PC-9 (cell line): ENCODE measurements around the gene AS3MT. TPM values are rescaled to one million over a fixed set of nuclear protein-coding genes. Genes with fewer than 3 reads are reported as not detected.
A peak's percentile ranks its signal among the peaks of the same experiment; 100 is the strongest.

Experiments used
- BruUV-seq: library from RNA; stranded (reverse); fragments of 400-500 nt; replicated peaks from 2 replicates; lab custom pipeline; 2021; lab: Mats Ljungman, UMichigan
- CTCF ChIA-PET: fragments of 300-600 bp; sonication (Branson Sonifier 250); formaldehyde crosslinking; loops from one replicate; lab custom pipeline; 2022; ENCODE audit warnings: antibody characterized with exemption; lab: Charles Lee
- POLR2A ChIA-PET: fragments of 300-600 bp; sonication (Branson Sonifier 250); formaldehyde crosslinking; loops from one replicate; lab custom pipeline; 2022; ENCODE audit warnings: antibody characterized with exemption; ENCODE audit not compliant: unreplicated experiment; lab: Charles Lee
- DNase-seq, 2 experiments: peaks; one replicate each; pipeline versions ENCODE4 v3.0.0 to v3.0.0-alpha.2; 2015 to 2022; ENCODE audit warnings: mixed read lengths in 1 of 2
- H2AFZ ChIP-seq: fragments of 200-600 bp; sonication (generic); 2 replicates; pipeline ENCODE4 v1.8.1; 2017; ENCODE audit warnings: antibody characterized with exemption
- H3F3A ChIP-seq: fragments of 200-600 bp; sonication (generic); 2 replicates; pipeline ENCODE4 v1.8.1; 2017; ENCODE audit warnings: antibody characterized with exemption, mild to moderate bottlenecking, low read depth; ENCODE audit not compliant: insufficient read depth
- H3K27ac ChIP-seq: fragments of 200-600 bp; sonication (generic); 2 replicates; pipeline ENCODE4 v1.6.1; 2016; ENCODE audit warnings: mixed run types
- H3K27me3 ChIP-seq: fragments of 200-600 bp; sonication (generic); 2 replicates; pipeline ENCODE4 v1.6.1; 2016; ENCODE audit warnings: low read depth, mixed run types; ENCODE audit not compliant: insufficient read depth
- H3K36me3 ChIP-seq: fragments of 200-600 bp; sonication (generic); 2 replicates; pipeline ENCODE4 v1.6.1; 2016; ENCODE audit warnings: low read depth, mixed run types
- H3K4me1 ChIP-seq: fragments of 200-600 bp; sonication (generic); replicated peaks from 2 replicates; pipeline ENCODE4 v1.6.1; 2016; ENCODE audit warnings: mixed run types; ENCODE audit not compliant: insufficient read depth
- H3K4me2 ChIP-seq: fragments of 200-600 bp; sonication (generic); 2 replicates; pipeline ENCODE4 v1.6.1; 2017; ENCODE audit warnings: mixed run types
- H3K4me3 ChIP-seq: fragments of 200-600 bp; sonication (generic); 2 replicates; pipeline ENCODE4 v1.6.1; 2016; ENCODE audit warnings: mixed run types
- H3K79me2 ChIP-seq: fragments of 200-600 bp; sonication (generic); 2 replicates; pipeline ENCODE4 v1.6.1; 2017; ENCODE audit warnings: low read depth, mixed run types
- H3K9me2 ChIP-seq: fragments of 200-600 bp; sonication (generic); 2 replicates; pipeline ENCODE4 v1.8.1; 2017; ENCODE audit warnings: mild to moderate bottlenecking; ENCODE audit not compliant: insufficient read depth
- H3K9me3 ChIP-seq: fragments of 200-600 bp; sonication (generic); 2 replicates; pipeline ENCODE4 v1.8.1; 2016; ENCODE audit warnings: low read depth; ENCODE audit not compliant: insufficient read depth
- H4K20me1 ChIP-seq: fragments of 200-600 bp; sonication (generic); 2 replicates; pipeline ENCODE4 v1.8.1; 2017; ENCODE audit not compliant: insufficient read depth
- EZH2 ChIP-seq: fragments of 200-600 bp; sonication (generic); IDR thresholded peaks from 2 replicates; pipeline ENCODE4 v1.8.0; 2017; ENCODE audit warnings: antibody characterized with exemption, low read depth
- intact Hi-C: fragments of 100-400 bp; cut with micrococcal nuclease; formaldehyde crosslinking; loops from one replicate; pipeline ENCODE4 v1.10.0; 2022; ENCODE audit not compliant: unreplicated experiment
- total RNA-seq: library from RNA; stranded (reverse); gene quantifications from 2 replicates; pipeline ENCODE4 v1.2.3, GENCODE V29; 2021
- TF ChIP-seq, protein P1 (sequence below): fragments of 200-600 bp; sonication (generic); conservative IDR thresholded peaks from 2 replicates; pipeline ENCODE4 v1.6.1; 2017; ENCODE audit warnings: mixed run types, antibody characterized with exemption, mild to moderate bottlenecking, moderate library complexity

The AS3MT gene
- total RNA-seq, 1 experiment from 2014 or later, result 0.22 TPM

DNA sequence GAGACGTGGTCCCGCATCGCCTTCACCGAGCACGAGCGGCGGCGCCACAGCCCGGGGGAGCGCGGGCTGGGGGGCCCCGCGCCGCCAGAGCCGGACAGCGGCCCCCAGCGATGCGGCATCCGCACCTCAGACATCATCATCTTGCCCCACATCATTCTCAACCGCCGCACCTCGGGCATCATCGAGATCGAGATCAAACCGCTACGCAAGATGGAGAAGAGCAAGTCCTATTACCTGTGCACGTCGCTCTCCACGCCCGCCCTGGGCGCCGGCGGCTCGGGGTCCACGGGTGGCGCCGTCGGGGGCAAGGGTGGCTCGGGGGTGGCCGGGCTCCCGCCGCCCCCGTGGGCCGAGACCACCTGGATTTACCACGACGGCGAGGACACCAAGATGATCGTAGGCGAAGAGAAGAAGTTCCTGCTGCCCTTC, 49.6 kb downstream of the AS3MT start:
- Histone ChIP-seq H4K20me1 (no peaks in the 10 kb centered on the region), H3K36me3 (no peaks in the 10 kb centered on the region), H3K9me3 (no peaks in the 10 kb centered on the region), H3F3A (no peaks in the 10 kb centered on the region), H3K4me1 (peaks cover 36% of the 10 kb centered on the region), H3K79me2 (peaks cover 4% of the 10 kb centered on the region; the same call in 1 of the 2 replicates), H2AFZ (peak overlapping the region; percentile 87), H3K9me2 (no peaks in the 10 kb centered on the region), H3K27ac (no peak overlapping the region), H3K4me2 (peak overlapping the region; percentile 75), H3K27me3 (no peaks in the 10 kb centered on the region), H3K4me3 (peak overlapping the region; percentile 96)
- POLR2A ChIA-PET, result no interaction called here
- TF ChIP-seq EZH2, result no peak
- TF ChIP-seq, protein P1, sequence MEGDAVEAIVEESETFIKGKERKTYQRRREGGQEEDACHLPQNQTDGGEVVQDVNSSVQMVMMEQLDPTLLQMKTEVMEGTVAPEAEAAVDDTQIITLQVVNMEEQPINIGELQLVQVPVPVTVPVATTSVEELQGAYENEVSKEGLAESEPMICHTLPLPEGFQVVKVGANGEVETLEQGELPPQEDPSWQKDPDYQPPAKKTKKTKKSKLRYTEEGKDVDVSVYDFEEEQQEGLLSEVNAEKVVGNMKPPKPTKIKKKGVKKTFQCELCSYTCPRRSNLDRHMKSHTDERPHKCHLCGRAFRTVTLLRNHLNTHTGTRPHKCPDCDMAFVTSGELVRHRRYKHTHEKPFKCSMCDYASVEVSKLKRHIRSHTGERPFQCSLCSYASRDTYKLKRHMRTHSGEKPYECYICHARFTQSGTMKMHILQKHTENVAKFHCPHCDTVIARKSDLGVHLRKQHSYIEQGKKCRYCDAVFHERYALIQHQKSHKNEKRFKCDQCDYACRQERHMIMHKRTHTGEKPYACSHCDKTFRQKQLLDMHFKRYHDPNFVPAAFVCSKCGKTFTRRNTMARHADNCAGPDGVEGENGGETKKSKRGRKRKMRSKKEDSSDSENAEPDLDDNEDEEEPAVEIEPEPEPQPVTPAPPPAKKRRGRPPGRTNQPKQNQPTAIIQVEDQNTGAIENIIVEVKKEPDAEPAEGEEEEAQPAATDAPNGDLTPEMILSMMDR, result no peak
- intact Hi-C loops, result loop anchor here (1.0 to 10.0 kb wide), 4 partner anchors 190 to 563 kb away; partner anchors contain the start of genes ATP5MK and PDCD11
- CTCF ChIA-PET, result no interaction called here
- no peak for DNase-seq
- BruUV-seq, result no TSS peak

DNA sequence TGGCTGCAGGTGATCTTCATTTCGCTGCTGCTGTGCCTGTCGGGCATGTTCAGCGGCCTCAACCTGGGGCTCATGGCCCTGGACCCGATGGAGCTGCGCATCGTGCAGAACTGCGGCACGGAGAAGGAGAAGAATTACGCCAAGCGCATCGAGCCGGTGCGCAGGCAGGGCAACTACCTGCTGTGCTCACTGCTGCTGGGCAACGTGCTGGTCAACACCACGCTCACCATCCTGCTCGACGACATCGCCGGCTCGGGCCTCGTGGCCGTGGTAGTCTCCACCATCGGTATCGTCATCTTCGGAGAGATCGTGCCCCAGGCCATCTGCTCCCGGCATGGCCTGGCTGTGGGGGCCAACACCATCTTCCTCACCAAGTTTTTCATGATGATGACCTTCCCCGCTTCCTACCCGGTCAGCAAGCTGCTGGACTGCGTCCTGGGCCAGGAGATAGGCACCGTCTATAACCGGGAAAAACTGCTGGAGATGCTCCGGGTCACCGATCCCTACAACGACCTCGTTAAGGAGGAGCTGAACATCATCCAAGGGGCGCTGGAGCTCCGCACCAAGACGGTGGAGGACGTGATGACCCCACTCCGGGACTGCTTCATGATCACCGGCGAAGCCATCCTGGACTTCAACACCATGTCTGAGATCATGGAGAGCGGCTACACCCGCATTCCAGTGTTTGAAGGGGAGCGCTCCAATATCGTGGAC, 50.1 kb downstream of the AS3MT start:
- peak overlapping the region; percentile 87 for H2AFZ ChIP-seq
- TSS peak; percentile 32 for BruUV-seq
- POLR2A ChIA-PET, result no interaction called here

DNA sequence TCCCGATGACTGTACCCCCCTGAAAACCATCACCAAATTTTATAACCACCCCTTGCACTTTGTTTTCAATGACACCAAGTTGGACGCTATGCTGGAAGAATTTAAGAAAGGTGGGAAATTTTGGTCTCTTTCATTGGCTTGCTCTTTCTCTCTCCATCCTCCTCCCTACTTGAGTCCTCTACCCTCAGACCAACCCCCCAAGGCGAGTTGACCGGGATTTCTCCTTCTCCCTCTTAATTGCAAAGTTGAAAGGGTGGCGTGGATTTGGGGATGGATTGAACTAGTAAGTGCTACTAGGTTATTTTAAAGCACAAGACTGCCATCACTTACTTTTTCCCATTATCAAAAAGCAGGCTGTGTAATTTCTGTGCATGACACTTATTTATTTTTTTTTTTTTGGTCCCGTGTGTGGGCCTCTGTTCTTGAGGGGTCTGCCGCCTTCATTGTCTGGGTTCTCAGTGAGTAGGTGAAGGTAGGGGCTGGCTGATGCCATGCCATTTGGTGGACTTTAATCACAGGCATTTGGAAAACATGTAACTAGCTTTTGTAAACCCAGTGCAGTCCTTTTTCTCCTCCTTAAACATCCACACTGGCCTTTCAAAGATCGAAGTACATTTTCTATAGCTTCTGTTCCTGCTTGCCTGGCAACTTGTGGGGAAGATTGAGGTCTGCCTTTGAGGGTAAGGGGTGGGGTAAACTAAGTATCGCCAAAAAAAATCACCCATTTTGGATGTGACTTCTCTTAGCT, 50.9 kb downstream of the AS3MT start:
- no peaks in the 10 kb centered on the region for H4K20me1 ChIP-seq
- H3K27ac ChIP-seq, result no peak overlapping the region
- H3F3A ChIP-seq, result no peaks in the 10 kb centered on the region
- intact Hi-C loops, result loop anchor here (5.0 to 10.0 kb wide), 3 partner anchors 415 to 562 kb away; partner anchors contain the start of genes ATP5MK and PDCD11
- H3K27me3 ChIP-seq, result no peaks in the 10 kb centered on the region
- no peaks in the 10 kb centered on the region for H3K36me3 ChIP-seq
- no peaks in the 10 kb centered on the region for H3K9me3 ChIP-seq
- no TSS peak for BruUV-seq
- H3K9me2 ChIP-seq, result no peaks in the 10 kb centered on the region
- TF ChIP-seq EZH2, result no peak
- TF ChIP-seq, protein P1, result no peak
- peak overlapping the region; percentile 96; the same call in 1 of the 2 replicates for H3K4me3 ChIP-seq
- POLR2A ChIA-PET, result no interaction called here
- peaks cover 6% of the 10 kb centered on the region; the same call in 1 of the 2 replicates for H3K79me2 ChIP-seq
- peaks cover 36% of the 10 kb centered on the region for H3K4me1 ChIP-seq
- CTCF ChIA-PET, result interaction anchor here (0.6 kb wide), 2 partner anchors 319 to 465 kb away, joined by 4 to 16 read pairs; no protein-coding TSS in a partner anchor
- H2AFZ ChIP-seq, result no peak overlapping the region
- H3K4me2 ChIP-seq, result peak overlapping the region; percentile 75
- no peak for DNase-seq

More for the DNA sequence above, 50.1 kb downstream of the AS3MT start:
- DNase-seq, result no peak
- Histone ChIP-seq H3K27me3 (no peaks in the 10 kb centered on the region), H3K79me2 (peaks cover 6% of the 10 kb centered on the region; the same call in 1 of the 2 replicates), H3K27ac (no peak overlapping the region), H3K4me2 (peak overlapping the region; percentile 75), H3K4me1 (peaks cover 36% of the 10 kb centered on the region), H3K9me3 (no peaks in the 10 kb centered on the region), H3K36me3 (no peaks in the 10 kb centered on the region), H4K20me1 (no peaks in the 10 kb centered on the region), H3K9me2 (no peaks in the 10 kb centered on the region), H3F3A (no peaks in the 10 kb centered on the region), H3K4me3 (peak overlapping the region; percentile 96)
- intact Hi-C loops, result loop anchor here (5.0 to 10.0 kb wide), 3 partner anchors 415 to 563 kb away; partner anchors contain the start of genes ATP5MK and PDCD11
- CTCF ChIA-PET, result no interaction called here
- TF ChIP-seq EZH2, result no peak
- TF ChIP-seq, protein P1, result no peak
